HepG2 (cell line): Measurements from ENCODE around the gene FOCAD. TPM values are rescaled to one million over a fixed set of nuclear protein-coding genes. Genes with fewer than 3 reads are reported as not detected.

ENCODE experiments used
- ATAC-seq: fragments of 200-7000 bp; cut with Tn5 transposase; 3 replicates; pipeline ENCODE4 v1.9.1; 2020; ENCODE audit warnings: mild to moderate bottlenecking, moderate library complexity
- BruUV-seq: library from RNA; stranded (reverse); fragments of 400-500 nt; replicated peaks from 2 replicates; lab custom pipeline; 2021; lab: Mats Ljungman, UMichigan
- CTCF ChIA-PET: fragments of 300-600 bp; formaldehyde crosslinking; extraction: SDS; loops from one replicate; lab custom pipeline; 2021; ENCODE audit warnings: low total read pairs, inconsistent platforms, low intra/inter-chr PET ratio; lab: Yijun Ruan, JAX
- POLR2A ChIA-PET: fragments of 350-600 bp; sonication (Branson Sonifier 250); formaldehyde crosslinking; loops from one replicate; lab custom pipeline; 2020; ENCODE audit warnings: antibody characterized with exemption, inconsistent platforms; lab: Yijun Ruan, JAX
- DNase-seq: peaks from one replicate; pipeline ENCODE4 v3.0.0-alpha.2; 2015; ENCODE audit warnings: low spot score
- FAIRE-seq: peaks from 3 replicates; lab custom pipeline; 2011; peaks lifted over from hg19 to GRCh38; lab: Jason Lieb, UNC
- H2AFZ ChIP-seq: one replicate; pipeline ENCODE4 v1.6.1; 2011; ENCODE audit warnings: low read length, inconsistent platforms
- H3K27ac ChIP-seq: fragments of 300-600 bp; 3 replicates; pipeline ENCODE4 v1.8.0; 2011; ENCODE audit warnings: mixed run types, mild to moderate bottlenecking, mixed read lengths, low read length, inconsistent platforms; ENCODE audit not compliant: insufficient read depth; ENCODE audit errors: extremely low read length
- H3K27me3 ChIP-seq, 2 experiments: fragments of 200-600 bp in 1 of 2; 2 replicates in 1 of 2; 3 replicates in 1 of 2; pipeline versions ENCODE4 v1.6.0 to v1.8.0; 2011; ENCODE audit warnings: low read length in 2 of 2, mild to moderate bottlenecking in 2 of 2, moderate library complexity in 2 of 2, inconsistent platforms in 1 of 2; ENCODE audit not compliant: insufficient read depth in 2 of 2, control insufficient read depth in 1 of 2
- H3K36me3 ChIP-seq, 2 experiments: fragments of 200-600 bp in 1 of 2; replicated peaks in 1 of 2; 2 replicates in 1 of 2; 3 replicates in 1 of 2; pipeline versions ENCODE4 v1.5.1 to v1.8.0; 2011; ENCODE audit warnings: low read length in 2 of 2, inconsistent platforms in 1 of 2; ENCODE audit not compliant: insufficient read depth in 2 of 2, control insufficient read depth in 1 of 2
- H3K4me1 ChIP-seq: 2 replicates; pipeline ENCODE4 v1.5.1; 2012; ENCODE audit warnings: low read length, inconsistent platforms; ENCODE audit not compliant: insufficient read depth
- H3K4me2 ChIP-seq: 2 replicates; pipeline ENCODE4 v1.6.0; 2011; ENCODE audit warnings: low read depth, low read length, inconsistent platforms
- H3K4me3 ChIP-seq, 3 experiments: fragments of 200-600 bp in 1 of 3; sonication (generic), shearing (Covaris generic) in 1 of 3; replicated peaks in 1 of 3; 2 replicates each; pipeline ENCODE4 v1.5.1; 2011 to 2016; ENCODE audit warnings: low read length in 3 of 3, inconsistent platforms in 2 of 3, low read depth in 2 of 3, mild to moderate bottlenecking in 2 of 3, control low read depth in 1 of 3, mixed read lengths in 1 of 3; ENCODE audit not compliant: insufficient read depth in 1 of 3
- H3K79me2 ChIP-seq: one replicate; pipeline ENCODE4 v1.6.1; 2011; ENCODE audit warnings: low read length, inconsistent platforms; ENCODE audit not compliant: insufficient read depth
- H3K9ac ChIP-seq: 2 replicates; pipeline ENCODE4 v1.6.0; 2011; ENCODE audit warnings: mild to moderate bottlenecking, low read depth, low read length, inconsistent platforms; ENCODE audit not compliant: insufficient read depth
- H3K9me3 ChIP-seq: 2 replicates; pipeline ENCODE4 v1.5.1; 2012; ENCODE audit warnings: mild to moderate bottlenecking, low read length
- H4K20me1 ChIP-seq: 2 replicates; pipeline ENCODE4 v1.6.0; 2011; ENCODE audit warnings: inconsistent platforms, mild to moderate bottlenecking, low read length, moderate library complexity; ENCODE audit not compliant: insufficient read depth
- FOXJ3 ChIP-seq: sonication (generic); formaldehyde crosslinking; IDR thresholded peaks from 2 replicates; pipeline ENCODE4 v1.4.0; 2020; ENCODE audit warnings: missing genetic modification reagents, mild to moderate bottlenecking, borderline replicate concordance
- HMG20A ChIP-seq: IDR thresholded peaks from 2 replicates; pipeline ENCODE4 v1.6.1; 2016; ENCODE audit warnings: borderline replicate concordance
- KMT2B ChIP-seq: IDR thresholded peaks from 2 replicates; pipeline ENCODE4 v1.6.1; 2016; ENCODE audit warnings: missing genetic modification reagents, missing compliant biosample characterization
- NONO ChIP-seq, 2 experiments: fragments of 450-650 bp in 1 of 2; sonication (generic) in 1 of 2; formaldehyde crosslinking in 1 of 2; IDR thresholded peaks in 1 of 2; conservative IDR thresholded peaks in 1 of 2; 2 replicates each; pipeline versions ENCODE4 v1.6.1 to v1.8.0; 2017 to 2022; ENCODE audit warnings: mild to moderate bottlenecking in 1 of 2, missing genetic modification reagents in 1 of 2, moderate library complexity in 1 of 2
- SOX5 ChIP-seq: IDR thresholded peaks from 2 replicates; pipeline ENCODE4 v1.6.1; 2016; ENCODE audit warnings: borderline replicate concordance
- TARDBP ChIP-seq: sonication (generic); formaldehyde crosslinking; IDR thresholded peaks from 2 replicates; pipeline ENCODE4 v1.8.0; 2022; ENCODE audit warnings: mild to moderate bottlenecking, missing genetic modification reagents
- TOE1 ChIP-seq: sonication (generic); formaldehyde crosslinking; IDR thresholded peaks from 2 replicates; pipeline ENCODE4 v1.4.0; 2020; ENCODE audit warnings: mild to moderate bottlenecking, missing genetic modification reagents
- ZNF264 ChIP-seq: sonication (generic); formaldehyde crosslinking; IDR thresholded peaks from 2 replicates; pipeline ENCODE4 v1.4.0; 2020; ENCODE audit warnings: missing genetic modification reagents
- ZNF570 ChIP-seq: sonication (generic); formaldehyde crosslinking; IDR thresholded peaks from 2 replicates; pipeline ENCODE4 v1.4.0; 2020; ENCODE audit warnings: mild to moderate bottlenecking, missing genetic modification reagents, borderline replicate concordance
- ZNF749 ChIP-seq: sonication (generic); formaldehyde crosslinking; IDR thresholded peaks from 2 replicates; pipeline ENCODE4 v1.8.0; 2022; ENCODE audit warnings: mild to moderate bottlenecking, missing genetic modification reagents, moderate library complexity, borderline replicate concordance
- ZNF879 ChIP-seq: sonication (generic); formaldehyde crosslinking; IDR thresholded peaks from 2 replicates; pipeline ENCODE4 v1.8.1; 2023; ENCODE audit warnings: missing genetic modification reagents
- WGBS: methylation state at CpG from one replicate; pipeline ENCODE4 v1.1.6; 2017; ENCODE audit warnings: low lambda C conversion rate; 5-methylcytosine and 5-hydroxymethylcytosine counted together
- in situ Hi-C: cut with HindIII; loops from 2 replicates; pipeline ENCODE4 v1.10.0; 2017; ENCODE audit warnings: low pct_unique_long_range_greater_than_20kb; ENCODE audit not compliant: extremely low pct_ligation_motif_present
- intact Hi-C: fragments of 100-400 bp; cut with micrococcal nuclease; formaldehyde crosslinking; loops from one replicate; pipeline ENCODE4 v1.10.0; 2022; ENCODE audit not compliant: unreplicated experiment
- polyA plus RNA-seq, 8 experiments: library from polyadenylated mRNA; depleted of rRNA in 3 of 8; stranded (reverse) in 7 of 8; unstranded in 1 of 8; fragments of >200 nt; fragmentation: Illumina TruSeq in 4 of 8; extraction: Trizol in 4 of 8; gene quantifications; 2 replicates each; pipeline versions ENCODE4 v1.2.1 to v1.2.3, GENCODE V29; 2011 to 2016; ENCODE audit warnings: low read depth in 4 of 8, missing spikeins in 1 of 8, mixed read lengths in 1 of 8; ENCODE audit not compliant: insufficient read depth in 1 of 8
- total RNA-seq, 5 experiments: library from RNA; depleted of rRNA; stranded (reverse); fragments of >200 nt; fragmentation: Illumina TruSeq; extraction: Trizol; gene quantifications; 2 replicates each; pipeline ENCODE4 v1.2.3, GENCODE V29; 2016; ENCODE audit warnings: low read depth in 1 of 5
- TF ChIP-seq, protein P1 (sequence below): sonication (generic); formaldehyde crosslinking; conservative IDR thresholded peaks from 2 replicates; pipeline ENCODE4 v1.4.0; 2020; ENCODE audit warnings: mild to moderate bottlenecking, missing genetic modification reagents, moderate library complexity
- TF ChIP-seq, protein P2 (sequence below): sonication (generic); formaldehyde crosslinking; IDR thresholded peaks from 2 replicates; pipeline ENCODE4 v1.5.0; 2020; ENCODE audit warnings: mild to moderate bottlenecking, missing genetic modification reagents
- TF ChIP-seq, protein P3 (sequence below): sonication (generic); formaldehyde crosslinking; IDR thresholded peaks from 2 replicates; pipeline ENCODE4 v1.4.0; 2020; ENCODE audit warnings: missing genetic modification reagents, borderline replicate concordance
- TF ChIP-seq, protein P4 (sequence below): sonication (generic); formaldehyde crosslinking; IDR thresholded peaks from 2 replicates; pipeline ENCODE4 v1.5.1; 2020; ENCODE audit warnings: missing genetic modification reagents, mild to moderate bottlenecking, borderline replicate concordance

FOCAD gene
- total and polyA plus RNA-seq, 2 of the 13 experiments (the other 11 are each of a cell fraction or from before 2014, with no cell fraction given) = 18.0 to 31.1 TPM

DNA sequence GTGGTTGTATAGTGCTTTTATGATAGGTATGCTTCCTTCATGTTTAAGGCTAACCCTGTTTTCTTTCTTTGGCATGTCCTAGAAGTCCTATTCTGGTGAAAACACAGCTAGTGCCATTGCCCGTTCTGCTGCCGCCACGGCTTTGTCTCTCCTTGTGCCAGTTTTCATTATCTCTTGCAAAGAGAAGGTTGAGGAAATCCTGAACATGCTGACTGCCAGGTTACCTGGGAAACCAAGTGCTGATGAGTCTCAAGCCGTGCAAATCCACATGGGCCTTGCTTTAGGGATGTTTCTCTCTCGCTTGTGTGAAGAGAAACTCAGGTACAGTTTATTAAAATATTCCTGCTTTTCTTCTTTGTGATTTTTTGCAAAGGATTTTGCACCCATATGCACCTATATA is 245.2 kb downstream of the FOCAD start:
- H3K27ac ChIP-seq = no peak overlapping the region
- H2AFZ ChIP-seq = no peak overlapping the region
- no peak overlapping the region for H3K9ac ChIP-seq
- no TSS peak for BruUV-seq
- DNase-seq (no peak), ATAC-seq (no peak), FAIRE-seq (no peak)
- intact Hi-C loops (loop anchor here (2.0 to 10.0 kb wide), 2 partner anchors 66 to 244 kb away; partner anchors contain the start of gene FOCAD), in situ Hi-C loops (no loop called here)
- ChIA-PET POLR2A (no interaction called here), CTCF (no interaction called here)
- 92% methylated on average over 5 of the region's 5 CpGs for WGBS
- no peaks in the 10 kb centered on the region for H3K9me3 ChIP-seq
- no peak overlapping the region for H3K4me2 ChIP-seq
- H3K27me3 ChIP-seq = no peaks in the 10 kb centered on the region
- no peaks in the 10 kb centered on the region for H4K20me1 ChIP-seq
- no peaks in the 10 kb centered on the region for H3K79me2 ChIP-seq
- peaks cover 0 to 2% of the 10 kb centered on the region in 2 experiments; a peak in 1 of 5 replicates for H3K36me3 ChIP-seq
- no peak for TF ChIP-seq ZNF264 (CRISPR knock-in tag)
- TF ChIP-seq, protein P1, sequence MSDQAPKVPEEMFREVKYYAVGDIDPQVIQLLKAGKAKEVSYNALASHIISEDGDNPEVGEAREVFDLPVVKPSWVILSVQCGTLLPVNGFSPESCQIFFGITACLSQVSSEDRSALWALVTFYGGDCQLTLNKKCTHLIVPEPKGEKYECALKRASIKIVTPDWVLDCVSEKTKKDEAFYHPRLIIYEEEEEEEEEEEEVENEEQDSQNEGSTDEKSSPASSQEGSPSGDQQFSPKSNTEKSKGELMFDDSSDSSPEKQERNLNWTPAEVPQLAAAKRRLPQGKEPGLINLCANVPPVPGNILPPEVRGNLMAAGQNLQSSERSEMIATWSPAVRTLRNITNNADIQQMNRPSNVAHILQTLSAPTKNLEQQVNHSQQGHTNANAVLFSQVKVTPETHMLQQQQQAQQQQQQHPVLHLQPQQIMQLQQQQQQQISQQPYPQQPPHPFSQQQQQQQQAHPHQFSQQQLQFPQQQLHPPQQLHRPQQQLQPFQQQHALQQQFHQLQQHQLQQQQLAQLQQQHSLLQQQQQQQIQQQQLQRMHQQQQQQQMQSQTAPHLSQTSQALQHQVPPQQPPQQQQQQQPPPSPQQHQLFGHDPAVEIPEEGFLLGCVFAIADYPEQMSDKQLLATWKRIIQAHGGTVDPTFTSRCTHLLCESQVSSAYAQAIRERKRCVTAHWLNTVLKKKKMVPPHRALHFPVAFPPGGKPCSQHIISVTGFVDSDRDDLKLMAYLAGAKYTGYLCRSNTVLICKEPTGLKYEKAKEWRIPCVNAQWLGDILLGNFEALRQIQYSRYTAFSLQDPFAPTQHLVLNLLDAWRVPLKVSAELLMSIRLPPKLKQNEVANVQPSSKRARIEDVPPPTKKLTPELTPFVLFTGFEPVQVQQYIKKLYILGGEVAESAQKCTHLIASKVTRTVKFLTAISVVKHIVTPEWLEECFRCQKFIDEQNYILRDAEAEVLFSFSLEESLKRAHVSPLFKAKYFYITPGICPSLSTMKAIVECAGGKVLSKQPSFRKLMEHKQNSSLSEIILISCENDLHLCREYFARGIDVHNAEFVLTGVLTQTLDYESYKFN = no peak
- no peak for TF ChIP-seq ZNF749 (CRISPR knock-in tag)
- TF ChIP-seq, protein P2, sequence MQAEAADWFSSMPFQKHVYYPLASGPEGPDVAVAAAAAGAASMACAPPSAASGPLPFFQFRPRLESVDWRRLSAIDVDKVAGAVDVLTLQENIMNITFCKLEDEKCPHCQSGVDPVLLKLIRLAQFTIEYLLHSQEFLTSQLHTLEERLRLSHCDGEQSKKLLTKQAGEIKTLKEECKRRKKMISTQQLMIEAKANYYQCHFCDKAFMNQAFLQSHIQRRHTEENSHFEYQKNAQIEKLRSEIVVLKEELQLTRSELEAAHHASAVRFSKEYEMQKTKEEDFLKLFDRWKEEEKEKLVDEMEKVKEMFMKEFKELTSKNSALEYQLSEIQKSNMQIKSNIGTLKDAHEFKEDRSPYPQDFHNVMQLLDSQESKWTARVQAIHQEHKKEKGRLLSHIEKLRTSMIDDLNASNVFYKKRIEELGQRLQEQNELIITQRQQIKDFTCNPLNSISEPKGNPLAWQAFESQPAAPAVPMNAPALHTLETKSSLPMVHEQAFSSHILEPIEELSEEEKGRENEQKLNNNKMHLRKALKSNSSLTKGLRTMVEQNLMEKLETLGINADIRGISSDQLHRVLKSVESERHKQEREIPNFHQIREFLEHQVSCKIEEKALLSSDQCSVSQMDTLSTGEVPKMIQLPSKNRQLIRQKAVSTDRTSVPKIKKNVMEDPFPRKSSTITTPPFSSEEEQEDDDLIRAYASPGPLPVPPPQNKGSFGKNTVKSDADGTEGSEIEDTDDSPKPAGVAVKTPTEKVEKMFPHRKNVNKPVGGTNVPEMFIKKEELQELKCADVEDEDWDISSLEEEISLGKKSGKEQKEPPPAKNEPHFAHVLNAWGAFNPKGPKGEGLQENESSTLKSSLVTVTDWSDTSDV (CRISPR knock-in tag) = no peak
- TF ChIP-seq NONO (IDR thresholded peaks at IDR 0.05) = no peak
- TF ChIP-seq NONO (CRISPR knock-in tag; conservative IDR thresholded peaks at IDR 0.05) = no peak
- no peak for TF ChIP-seq KMT2B (CRISPR knock-in tag)
- TF ChIP-seq ZNF879 (CRISPR knock-in tag) = no peak
- no peak for TF ChIP-seq HMG20A (CRISPR knock-in tag)
- TF ChIP-seq FOXJ3 = no peak
- no peak for TF ChIP-seq TARDBP (CRISPR knock-in tag)
- TF ChIP-seq SOX5 (CRISPR knock-in tag) = no peak
- TF ChIP-seq TOE1 (CRISPR knock-in tag) = no peak
- TF ChIP-seq, protein P3, sequence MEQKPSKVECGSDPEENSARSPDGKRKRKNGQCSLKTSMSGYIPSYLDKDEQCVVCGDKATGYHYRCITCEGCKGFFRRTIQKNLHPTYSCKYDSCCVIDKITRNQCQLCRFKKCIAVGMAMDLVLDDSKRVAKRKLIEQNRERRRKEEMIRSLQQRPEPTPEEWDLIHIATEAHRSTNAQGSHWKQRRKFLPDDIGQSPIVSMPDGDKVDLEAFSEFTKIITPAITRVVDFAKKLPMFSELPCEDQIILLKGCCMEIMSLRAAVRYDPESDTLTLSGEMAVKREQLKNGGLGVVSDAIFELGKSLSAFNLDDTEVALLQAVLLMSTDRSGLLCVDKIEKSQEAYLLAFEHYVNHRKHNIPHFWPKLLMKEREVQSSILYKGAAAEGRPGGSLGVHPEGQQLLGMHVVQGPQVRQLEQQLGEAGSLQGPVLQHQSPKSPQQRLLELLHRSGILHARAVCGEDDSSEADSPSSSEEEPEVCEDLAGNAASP = no peak
- TF ChIP-seq, protein P4, sequence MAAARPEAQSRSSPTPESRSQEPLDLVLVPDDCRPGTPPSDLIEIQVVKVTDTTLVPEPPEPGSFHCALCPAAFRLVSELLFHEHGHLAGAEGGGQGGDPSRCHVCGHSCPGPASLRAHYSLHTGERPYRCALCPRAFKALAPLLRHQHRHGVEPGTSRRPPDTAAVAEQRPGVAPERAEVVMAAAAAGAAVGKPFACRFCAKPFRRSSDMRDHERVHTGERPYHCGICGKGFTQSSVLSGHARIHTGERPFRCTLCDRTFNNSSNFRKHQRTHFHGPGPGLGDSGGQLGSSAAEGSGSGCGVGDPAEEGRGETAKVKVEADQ = no peak
- no peak for TF ChIP-seq ZNF570
- no peaks in the 10 kb centered on the region for H3K4me1 ChIP-seq
- H3K4me3 ChIP-seq = no peak overlapping the region
